GM10266 (cell line): ENCODE results near the gene TMEM140.

Experiments used
- DNase-seq: peaks from one replicate; pipeline ENCODE4 v3.0.0; 2012; ENCODE audit errors: extremely low spot score
- TF ChIP-seq, protein P1 (sequence below): IDR thresholded peaks from 2 replicates; pipeline ENCODE4 v1.5.1; 2012; ENCODE audit warnings: mild to moderate bottlenecking, low read depth; ENCODE audit not compliant: control insufficient read depth, insufficient read depth; ENCODE audit errors: missing control alignments

Gene TMEM140

DNA sequence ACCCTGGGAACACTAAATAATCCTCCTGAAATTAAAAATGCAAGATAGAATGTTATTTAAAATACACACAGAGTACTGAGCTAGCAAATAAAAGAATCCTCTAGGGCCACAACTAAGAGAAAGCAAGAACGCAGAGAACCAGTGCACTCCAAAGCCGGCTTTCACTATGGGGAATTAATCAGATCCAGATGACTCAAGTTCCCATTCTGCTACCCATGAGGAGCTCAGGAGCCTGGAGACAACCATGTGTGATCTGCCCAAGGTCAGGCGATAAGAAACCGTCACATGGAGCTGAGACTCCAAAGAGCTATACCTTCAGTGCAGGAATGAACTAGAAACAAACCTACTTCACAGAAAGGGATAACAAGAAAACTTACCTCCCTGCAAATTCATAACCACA, 42.1 kb downstream of the TMEM140 start:
- TF ChIP-seq, protein P1, sequence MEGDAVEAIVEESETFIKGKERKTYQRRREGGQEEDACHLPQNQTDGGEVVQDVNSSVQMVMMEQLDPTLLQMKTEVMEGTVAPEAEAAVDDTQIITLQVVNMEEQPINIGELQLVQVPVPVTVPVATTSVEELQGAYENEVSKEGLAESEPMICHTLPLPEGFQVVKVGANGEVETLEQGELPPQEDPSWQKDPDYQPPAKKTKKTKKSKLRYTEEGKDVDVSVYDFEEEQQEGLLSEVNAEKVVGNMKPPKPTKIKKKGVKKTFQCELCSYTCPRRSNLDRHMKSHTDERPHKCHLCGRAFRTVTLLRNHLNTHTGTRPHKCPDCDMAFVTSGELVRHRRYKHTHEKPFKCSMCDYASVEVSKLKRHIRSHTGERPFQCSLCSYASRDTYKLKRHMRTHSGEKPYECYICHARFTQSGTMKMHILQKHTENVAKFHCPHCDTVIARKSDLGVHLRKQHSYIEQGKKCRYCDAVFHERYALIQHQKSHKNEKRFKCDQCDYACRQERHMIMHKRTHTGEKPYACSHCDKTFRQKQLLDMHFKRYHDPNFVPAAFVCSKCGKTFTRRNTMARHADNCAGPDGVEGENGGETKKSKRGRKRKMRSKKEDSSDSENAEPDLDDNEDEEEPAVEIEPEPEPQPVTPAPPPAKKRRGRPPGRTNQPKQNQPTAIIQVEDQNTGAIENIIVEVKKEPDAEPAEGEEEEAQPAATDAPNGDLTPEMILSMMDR = no peak
- no peak for DNase-seq

DNA sequence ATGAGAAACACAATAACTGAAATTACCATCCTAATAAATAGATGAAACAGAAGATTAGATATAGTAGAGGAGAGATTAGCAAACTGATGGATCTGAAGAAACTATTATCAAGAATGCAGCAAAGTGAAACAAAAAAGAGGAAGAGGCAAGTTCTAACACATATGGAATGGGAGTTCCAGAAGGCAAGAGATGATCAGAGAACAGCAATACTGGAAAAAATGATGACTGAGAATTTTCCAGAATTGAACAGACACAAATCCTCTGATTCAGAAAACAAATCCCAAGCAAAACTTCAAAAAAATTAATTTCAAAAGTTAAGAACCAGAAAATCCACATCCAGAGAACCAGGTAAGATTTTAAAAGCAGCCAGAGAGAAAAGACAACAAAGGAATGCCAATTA, 42.8 kb downstream of the TMEM140 start:
- TF ChIP-seq, protein P1 = no peak
- DNase-seq = no peak

DNA sequence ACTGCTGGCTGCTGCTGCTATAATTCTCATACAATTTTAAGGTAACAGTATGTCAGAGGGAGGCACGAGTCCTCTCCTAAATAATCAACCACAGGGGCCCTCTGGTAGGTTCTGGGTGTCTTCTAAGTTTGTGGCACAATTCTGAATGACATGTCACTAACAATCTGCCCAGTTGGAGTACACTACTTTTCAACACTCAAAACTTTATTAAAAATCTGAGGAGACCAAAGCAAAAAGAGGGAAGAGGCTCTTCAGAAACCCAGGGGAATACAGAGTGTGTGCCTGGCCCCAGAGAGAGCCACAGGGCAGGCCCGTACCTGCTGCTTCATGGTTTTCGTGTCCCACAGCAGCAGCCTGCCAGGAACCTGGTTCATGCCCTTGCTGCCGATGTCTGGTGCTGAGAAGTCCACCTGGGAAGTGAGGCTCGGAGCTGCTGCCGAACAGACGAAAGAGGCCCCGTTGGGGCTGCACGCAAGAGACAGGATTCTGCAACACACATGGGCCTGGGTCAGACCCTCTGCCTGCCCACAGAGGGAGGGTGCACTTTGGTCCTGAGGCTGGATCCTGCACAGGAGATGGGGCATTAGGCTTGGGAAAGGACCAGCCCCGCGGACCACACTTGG, 45.2 kb downstream of the TMEM140 start:
- TF ChIP-seq, protein P1 = no peak
- no peak for DNase-seq

DNA sequence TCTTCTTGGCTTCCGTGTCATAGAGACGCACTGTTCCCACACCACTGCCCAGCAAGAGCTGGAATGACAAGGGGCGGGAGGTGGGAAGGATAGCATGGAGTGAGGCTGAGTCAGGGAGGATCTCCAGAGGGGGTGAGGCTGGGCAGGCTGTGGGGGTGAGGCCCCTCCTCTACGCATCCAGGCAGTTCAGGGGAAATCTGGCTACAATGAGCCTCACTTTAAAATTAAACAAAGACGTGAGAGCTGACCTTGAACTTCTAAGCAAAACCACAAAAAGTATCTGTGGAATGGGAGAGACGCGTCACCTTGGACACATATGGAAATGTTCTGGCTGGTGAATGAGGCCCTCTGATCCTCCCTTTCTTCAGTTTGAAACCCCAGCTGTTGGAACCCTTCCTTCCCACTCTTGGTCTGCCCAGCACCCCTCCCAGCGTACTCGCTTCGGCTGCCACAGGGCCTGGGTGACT, 45.8 kb downstream of the TMEM140 start:
- no peak for DNase-seq
- TF ChIP-seq, protein P1 = no peak

DNA sequence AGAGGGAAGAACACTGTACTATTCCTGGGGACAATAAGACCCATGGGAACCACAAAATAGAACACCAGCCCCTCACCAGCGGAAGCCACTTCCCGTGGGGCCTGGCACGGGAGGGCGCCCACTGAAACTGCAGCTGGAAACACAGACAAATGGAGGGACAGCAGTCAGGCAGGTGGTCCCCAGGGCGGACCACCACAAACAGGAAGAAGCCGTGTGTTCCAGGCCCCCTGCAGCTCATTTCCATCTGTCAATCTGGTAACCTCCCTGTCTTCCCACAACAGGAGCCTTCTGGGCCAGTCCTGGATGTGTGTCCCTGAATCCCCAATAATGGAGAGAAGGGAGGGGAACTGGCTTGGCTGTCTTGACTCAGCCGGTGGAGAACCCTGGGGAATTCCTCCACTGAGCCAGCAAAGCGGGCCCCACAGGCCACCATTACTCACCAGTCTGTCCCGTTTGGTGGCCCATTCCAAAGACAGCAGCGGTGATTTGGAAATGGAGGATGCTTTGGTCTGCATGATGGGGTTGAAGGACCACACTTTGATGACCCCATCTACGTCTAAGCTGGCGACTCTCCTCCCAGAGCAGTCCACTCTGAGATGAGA, 46.7 kb downstream of the TMEM140 start:
- TF ChIP-seq, protein P1 = no peak
- no peak for DNase-seq

DNA sequence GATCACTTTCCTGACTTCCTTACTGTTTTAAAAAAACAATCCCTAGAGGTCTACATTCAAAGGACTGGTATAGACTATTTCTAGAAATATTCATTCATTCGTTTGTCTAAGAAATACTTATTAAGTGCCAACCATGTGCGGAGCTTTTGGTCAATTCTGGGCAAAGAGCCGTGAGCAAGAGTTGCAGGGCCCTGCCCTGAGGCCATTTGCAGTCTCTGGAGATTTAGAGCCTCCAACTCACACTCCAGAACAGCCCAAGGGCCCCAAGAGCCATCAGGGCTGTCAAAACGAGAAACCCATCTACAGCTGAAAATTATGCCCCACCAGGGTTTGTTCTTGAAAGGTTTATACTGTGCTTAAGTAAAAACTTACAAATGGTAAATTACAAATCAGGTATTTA, 47.3 kb downstream of the TMEM140 start:
- DNase-seq = no peak
- TF ChIP-seq, protein P1 = no peak

DNA sequence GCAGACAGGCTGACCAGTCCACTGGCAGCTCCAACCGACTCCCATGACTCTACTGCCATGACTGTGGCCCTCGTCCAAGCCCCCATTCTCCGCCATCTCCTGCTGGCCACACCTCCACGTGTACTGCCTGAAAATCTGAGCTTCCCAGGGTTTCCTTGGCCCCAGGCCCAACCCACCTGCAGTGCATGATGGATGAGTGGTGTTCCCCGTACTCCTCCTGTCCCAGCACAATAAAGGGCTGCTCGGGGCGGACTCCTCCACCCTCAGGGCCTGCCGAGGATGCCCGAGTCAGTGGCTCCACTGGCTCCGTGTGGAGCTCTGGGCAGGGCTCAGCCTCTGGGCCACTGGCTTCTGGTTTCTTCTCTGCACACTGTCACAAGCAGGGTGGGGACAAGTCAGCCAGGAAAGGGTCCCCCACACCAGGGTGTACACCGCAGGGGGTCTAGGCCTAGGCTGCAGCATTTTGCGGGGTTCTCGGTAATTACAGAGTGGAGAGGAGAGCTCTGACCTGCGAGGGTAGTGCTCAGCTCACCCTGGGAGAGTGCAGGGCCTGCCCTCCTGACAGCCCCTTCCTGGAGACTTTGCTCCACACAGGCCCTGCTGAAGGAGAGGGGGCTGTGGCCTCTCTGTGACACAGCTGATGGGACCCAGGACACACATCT, 48.2 kb downstream of the TMEM140 start:
- TF ChIP-seq, protein P1 = no peak
- DNase-seq = no peak
